DMS153 treated with DMSO at 0.1 percent for 48 hours (cell line): ENCODE measurements around the gene CFAP61.
"Not testable (repeated sequence)": the region's sequence is repeated elsewhere in the genome, so short reads cannot be mapped to it uniquely, and the experiment has no call there.

ENCODE experiments used
- DNase-seq: peaks from one replicate; lab custom pipeline; 2025; ENCODE audit not compliant: unreplicated experiment; lab: John Stamatoyannopoulos, UW

Gene CFAP61

DNA sequence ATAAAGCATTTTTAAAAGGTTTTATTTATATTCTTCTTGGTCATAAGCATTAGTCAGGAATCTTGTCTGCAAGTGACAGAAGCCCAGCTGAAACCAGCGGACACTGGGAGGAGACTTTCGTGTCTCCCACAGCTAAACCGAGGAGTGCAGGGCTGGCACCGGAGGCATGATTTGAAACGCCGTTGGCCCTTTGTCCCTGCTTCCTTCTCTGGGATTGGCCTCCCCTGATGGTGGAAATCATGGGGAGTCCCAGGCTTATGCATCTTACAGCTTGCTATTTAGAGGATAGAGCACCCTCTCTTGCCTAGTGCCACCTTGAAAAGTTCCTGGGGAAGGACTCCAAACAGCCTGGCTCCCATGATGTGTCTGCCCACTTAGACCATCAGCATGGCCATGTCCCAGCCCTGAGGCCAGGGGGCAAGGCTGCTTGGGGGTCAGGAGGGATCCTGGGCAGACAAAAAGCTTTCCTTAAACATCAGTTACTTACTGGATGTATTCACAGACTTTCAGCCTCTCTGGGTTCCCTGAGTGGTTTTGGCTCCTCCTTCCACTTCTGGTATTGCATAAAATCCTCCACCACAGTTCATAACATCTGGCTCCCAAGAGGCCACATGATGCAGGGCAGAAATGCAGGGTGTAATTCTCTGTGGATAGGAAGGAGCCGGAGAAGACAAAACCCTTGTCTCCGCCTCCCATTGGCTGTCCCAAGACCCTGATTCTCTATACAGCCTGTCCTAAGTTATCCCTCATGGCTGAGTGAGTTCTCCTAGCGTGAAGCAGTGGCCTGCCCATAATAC is 266.2 kb downstream of the CFAP61 start:
- no peak for DNase-seq

DNA sequence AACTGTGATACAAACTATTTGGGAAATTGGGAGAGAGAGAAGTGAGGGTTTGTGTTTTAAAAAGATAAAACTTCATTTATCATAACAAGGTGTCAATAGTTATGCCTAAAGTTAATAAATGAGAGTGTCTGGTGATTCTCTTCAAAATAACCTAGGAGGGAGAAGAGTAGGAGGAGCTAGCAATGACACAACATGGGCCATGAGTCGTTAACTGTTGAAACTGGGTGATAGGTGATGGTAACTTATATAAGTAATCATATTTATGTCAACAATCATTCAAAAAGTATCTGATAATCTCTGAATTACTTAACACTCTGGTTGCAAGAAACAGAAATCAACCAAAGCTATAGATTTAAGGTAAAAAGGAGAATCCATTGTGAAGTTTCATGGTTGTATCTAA is 268.8 kb downstream of the CFAP61 start:
- DNase-seq = no peak

DNA sequence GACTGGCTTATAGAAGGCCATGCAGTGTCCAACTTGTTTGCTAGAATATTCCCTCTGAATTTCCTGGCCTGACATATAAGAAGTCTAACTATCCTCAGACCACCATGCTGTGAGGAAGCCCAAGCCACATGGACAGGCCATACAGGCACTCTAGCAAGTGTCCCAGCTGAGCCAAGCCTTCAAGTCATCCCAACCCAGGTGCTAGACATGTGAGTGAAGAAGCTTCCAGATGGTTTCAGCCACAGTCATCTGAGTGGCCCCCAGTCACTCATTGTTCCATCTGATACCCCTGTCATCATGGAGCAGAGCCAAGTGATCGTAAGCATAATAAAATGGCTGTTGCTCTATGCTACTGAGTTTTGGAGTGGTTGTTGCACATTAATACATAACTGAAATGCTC is 269.6 kb downstream of the CFAP61 start:
- no peak for DNase-seq

DNA sequence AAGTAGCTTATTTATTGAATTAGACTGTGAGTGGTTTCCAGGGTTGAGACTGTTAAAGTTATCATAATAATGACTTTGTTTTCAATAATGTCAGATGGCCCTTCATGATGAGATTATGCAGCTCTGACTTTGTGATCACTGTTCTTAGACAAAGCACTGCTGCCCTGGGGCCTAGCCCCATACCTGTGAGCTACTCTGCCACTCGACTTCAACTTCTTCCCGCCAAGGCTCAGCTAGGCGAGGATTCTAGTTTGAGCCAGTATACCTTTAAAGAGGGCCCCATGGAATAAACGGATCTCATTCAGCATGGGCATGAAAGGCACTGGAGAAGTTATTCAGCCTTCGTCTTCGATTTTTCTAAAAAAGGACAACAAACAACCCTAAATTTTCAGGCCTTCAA is 270.6 kb downstream of the CFAP61 start:
- DNase-seq = no peak

DNA sequence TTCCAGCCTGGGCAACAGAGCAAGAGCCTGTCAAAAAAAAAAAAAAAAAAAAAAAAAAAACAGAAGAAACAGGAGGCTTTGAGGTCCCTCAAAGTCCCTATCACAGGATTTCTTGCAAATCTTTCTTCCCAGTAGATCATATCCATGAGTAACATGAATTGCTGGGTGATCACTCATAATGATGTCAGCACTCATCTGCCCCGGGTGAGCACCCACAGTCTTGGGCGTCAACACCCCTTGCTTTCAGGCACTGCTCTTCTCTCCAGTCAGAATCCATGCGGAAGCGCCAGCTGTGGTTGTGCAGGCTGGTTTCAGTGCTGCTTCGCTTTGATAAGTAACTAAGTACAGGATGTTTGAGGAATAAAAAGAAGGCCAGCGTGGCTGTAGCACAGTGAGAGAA is 275.4 kb downstream of the CFAP61 start:
- DNase-seq = no peak

DNA sequence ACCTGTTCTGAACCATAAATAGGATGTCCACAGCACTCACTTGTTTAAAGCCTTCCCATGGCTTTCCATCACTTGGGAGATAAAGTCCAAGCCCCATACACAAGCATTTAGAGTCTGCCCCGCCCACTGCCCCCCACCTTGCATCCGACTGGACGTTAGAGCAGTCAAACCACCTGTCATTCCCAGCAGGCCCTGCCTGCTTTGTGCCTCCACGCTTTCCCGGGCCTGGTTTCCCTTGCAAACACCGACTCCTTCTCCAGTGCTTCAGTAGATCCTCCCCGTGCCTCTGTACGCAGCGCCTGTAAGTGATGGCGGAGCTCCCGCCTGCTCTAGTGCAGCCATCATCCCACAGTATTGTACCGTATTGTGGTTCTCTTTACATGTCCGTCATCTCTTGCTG is 277.2 kb downstream of the CFAP61 start:
- DNase-seq = no peak

DNA sequence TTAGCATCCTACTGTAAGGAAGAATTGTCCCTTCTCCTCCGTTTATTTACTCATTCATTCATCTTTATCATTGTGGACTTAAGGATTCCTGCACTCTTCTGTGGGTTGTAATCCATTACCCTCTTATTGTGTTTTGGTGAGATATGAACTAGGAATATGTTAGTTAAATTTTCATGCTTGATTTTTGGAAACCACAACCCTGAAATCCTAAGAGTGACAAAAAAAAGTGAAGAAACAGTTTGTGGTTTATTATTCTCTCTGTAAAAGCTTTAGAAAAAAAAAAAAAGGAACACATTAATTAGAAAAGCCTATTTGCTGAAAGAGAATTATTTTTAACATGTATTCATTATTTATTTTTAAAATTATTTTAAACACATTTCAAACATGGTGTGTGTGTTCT is 278.8 kb downstream of the CFAP61 start:
- no peak for DNase-seq

DNA sequence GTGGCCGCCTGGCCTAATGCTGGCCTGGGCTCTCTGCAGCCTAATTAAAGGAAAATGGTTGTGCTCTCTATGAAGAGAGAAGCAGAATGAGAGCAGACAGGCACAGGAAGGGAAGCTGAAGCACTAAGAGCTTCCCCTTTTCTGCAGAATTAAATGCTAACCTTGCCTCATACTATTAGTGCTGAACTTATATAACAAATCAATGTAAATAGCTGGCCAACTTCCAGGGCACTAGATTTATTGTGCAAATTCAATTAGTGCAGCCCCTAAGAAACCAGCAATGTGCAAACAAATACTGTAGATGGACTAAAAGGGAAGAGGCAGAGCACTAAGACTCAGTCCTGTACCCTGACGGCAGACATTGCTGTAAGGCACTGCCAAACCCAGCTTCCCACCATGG is 279.5 kb downstream of the CFAP61 start:
- peak; percentile 5 for DNase-seq

DNA sequence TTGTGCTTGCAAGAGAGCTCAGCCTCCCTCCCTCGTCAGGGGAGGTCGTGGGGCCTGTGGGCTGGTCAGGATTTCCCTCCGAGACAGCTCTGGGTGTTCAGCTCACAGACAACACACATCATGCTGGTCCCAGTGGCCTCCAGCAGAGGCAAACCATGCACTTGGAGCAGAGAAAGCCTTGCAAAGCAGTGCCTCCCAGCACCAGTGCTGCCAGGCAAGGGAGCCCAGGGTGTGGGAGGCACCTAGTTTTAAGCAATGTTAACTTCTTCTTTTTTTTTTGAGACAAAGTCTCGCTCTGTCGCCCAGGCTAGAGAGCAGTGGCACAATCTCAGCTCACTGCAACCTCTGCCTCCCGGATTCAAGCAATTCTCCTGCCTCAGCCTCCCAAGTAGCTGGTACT is 281.5 kb downstream of the CFAP61 start:
- DNase-seq = no peak

DNA sequence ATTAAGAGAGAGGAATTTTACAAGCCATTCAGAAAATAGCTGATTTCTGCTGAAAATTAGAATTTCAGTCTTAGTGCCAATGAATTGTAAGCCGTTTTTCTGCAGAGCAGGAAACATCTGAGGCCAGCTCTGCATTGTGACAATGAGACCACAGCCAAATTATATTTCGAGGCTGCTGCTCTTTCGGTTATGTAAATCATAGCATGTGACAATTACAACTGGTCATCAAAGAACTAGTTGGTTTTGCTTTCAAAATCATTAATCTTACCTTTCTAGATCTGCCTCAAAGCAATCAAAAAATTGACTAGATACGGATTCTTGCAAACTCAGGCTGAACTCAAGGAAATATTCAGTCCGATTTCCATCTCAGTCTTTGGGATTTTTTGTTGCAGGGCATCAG is 282.2 kb downstream of the CFAP61 start:
- no peak for DNase-seq

DNA sequence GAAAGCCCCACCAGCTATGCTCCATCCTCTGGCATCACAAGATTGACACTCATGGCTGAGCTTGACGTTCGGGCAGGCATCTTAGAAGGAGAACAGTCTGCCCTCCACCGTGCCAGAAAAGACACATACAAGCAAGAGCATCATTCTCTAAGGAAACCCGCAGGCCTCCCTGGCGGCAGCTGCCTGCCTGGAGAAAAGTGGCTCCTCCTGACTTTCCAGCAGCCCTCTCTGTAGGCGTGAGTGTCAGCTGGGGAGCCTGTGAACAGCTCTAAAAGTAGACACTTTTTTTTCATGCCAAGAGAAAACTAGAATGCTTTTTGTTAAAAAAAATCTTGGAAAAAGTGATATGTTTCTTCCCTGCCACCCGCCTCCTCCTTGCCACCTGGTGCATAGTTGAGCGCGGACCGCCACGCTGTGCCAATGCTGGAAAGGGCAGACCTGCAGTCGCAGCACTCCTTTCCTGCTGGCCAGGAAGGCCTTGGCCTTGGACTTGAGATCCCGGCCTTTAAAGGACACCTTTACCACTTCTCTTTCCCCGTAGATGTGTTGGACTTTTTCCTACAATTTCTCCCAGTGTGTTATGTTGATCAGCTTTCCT is 285.9 kb downstream of the CFAP61 start:
- DNase-seq = no peak

DNA sequence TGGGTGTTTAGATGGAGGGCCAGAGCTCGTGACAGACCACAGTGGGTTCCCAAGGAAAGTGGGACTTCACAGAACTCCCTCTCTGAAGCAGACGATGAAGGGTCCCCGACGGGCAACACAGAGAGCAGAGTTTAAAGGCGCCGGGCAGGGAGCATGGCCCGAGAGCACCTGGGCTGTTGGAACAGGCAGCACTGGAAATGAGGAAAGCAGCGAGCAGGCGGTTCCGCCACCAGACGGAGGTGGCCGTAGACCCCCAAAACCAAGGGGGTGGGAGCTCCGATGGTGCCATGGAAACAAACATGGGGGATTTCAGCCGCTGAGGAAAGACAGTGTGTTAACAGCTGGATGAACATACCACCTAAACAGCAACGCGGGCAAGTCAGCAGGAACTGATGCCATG is 288.1 kb downstream of the CFAP61 start:
- no peak for DNase-seq

DNA sequence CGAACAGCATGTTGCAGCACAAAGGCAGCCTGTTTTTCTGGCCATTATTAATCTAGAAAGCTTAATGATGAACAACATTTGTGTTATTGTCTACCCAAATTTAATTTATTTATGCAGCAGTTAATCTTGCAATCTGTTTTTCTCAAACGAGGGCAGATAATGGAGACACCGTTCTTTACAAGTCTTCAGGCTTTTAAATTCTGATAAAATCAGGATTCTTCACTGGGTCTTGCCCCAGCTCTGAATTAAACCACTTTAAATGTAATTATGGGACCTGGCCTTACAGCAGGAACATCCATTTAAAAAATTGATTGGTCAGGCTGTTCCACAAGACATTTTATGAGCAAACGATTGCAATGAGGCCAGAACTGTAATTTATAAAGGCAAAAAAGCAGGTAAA is 289.0 kb downstream of the CFAP61 start:
- DNase-seq = no peak

DNA sequence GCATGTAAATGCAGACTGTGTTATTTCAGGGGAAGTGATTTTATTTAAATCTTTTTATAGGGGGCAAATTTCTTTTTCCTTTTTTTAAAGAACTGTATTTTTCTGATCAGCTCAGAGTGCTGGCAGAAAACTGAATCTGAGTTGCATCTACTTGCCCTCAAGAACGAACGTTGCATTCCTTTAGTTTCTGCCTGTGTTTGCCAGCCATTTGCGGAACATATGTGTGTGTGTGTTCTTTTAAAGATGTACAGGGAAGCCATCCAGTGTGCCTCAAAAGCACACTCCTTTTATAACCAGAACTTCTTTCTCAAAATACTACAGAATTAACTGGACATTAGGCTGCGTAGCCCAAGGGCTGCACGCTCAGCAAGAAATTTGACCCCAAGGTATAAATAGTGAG is 289.7 kb downstream of the CFAP61 start:
- no peak for DNase-seq

DNA sequence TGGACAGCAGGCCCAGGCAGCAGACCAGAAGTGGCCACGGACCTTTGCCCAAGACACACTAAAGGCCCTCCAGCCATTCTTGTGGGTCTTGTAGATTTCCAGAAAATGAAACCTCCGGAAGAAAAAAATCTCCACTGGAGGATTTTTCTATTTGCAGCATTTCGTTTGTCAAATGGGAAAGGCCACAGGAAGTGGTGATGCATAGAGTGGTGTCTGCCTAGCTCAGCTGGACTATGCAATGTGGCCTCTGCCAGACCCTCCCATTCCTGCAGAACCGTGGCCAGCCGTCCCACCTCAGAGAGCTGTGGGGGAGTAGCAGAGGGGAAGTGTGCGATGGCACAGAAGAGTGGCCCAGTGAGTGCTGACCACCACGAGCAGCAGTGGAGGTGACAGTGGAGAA is 291.6 kb downstream of the CFAP61 start:
- no peak for DNase-seq

DNA sequence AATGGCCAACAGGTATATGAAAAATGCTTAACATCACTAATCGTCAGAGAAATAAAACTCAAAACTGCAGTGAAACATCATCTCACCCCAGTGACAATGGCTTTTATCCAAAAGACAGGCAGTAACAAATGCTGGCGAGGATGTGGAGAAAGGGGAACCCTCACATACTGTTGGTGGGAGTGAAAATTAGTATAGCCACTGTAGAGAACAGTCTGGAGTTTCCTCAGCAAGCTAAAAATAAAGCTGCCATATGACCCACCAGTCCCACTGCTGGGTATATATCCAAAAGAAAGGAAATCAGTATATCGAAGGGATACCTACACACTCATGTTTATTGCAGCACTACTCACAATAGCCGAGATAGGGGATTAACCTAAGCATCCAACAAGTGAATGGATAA is 292.1 kb downstream of the CFAP61 start:
- no peak for DNase-seq

DNA sequence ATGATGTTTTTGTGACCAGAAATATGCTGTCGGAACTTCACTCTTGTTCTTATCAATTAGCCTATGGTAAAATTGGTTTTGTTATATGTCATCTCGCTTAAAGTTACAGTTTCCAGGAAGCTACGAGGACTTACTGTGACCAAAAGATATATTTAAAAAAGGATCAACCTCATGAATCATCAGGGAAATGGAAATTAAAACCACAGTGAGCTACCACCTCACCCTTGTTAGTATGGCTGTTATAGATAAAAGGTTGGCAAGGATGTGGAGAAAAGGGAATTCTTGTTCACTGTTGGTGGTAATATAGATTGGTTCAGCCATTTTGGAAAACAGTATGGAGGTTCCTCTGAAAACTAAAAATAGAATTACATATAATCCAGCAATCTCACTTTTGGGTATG is 301.2 kb downstream of the CFAP61 start:
- DNase-seq = no peak

DNA sequence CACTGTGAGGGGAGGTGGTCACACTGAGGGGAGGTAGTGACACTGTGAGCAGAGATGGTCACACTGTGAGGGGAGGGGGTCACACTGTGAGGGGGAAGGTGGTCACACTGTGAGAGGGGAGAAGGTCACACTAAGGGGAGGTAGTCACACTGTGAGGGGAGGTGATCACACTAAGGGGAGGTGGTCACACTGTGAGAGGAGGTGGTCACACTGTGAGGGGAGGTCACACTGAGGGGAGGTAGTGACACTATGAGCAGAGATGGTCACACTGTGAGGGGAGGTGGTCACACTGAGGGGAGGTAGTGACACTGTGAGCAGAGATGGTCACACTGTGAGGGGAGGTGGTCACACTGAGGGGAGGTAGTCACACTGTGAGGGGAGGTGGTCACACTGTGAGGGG is 303.2 kb downstream of the CFAP61 start:
- not testable (repeated sequence) for DNase-seq

DNA sequence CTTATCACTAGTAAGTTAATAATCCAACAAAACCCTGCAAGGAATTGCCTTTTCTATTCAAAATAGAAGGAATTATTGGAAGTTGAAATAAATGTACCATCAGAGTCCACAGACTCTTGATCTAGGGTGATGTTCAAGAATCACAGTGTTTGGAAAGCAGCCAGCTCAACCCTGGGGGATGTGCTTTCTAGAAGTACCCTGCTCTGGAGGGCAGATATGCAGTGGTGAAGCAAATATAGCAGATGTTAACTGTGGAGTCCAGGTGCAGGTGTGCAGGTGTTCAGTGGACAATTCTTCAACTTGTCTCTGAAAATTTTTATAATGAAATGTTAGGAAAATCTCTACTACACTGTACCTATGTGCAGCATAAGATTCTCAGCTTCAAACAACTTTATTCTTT is 306.5 kb downstream of the CFAP61 start:
- DNase-seq = peak; percentile 37

DNA sequence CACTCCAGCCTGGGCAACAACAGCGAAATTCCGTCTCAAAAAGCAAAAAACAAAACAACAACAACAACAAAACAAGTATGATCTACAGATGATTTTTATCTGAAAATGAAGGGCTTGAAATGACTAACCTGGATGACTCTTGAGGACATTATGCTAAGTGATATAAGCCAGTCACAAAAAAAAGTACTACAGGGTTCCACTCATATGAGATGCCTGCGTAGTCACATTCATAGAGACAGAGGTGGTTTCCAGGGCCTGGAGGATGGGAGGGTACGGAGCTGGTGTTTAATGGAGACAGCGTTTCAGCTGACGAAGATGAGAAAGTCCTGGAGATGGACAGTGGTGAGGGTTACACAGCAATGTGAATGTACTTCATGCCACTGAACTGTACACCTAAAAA is 307.3 kb downstream of the CFAP61 start:
- DNase-seq = no peak

DNA sequence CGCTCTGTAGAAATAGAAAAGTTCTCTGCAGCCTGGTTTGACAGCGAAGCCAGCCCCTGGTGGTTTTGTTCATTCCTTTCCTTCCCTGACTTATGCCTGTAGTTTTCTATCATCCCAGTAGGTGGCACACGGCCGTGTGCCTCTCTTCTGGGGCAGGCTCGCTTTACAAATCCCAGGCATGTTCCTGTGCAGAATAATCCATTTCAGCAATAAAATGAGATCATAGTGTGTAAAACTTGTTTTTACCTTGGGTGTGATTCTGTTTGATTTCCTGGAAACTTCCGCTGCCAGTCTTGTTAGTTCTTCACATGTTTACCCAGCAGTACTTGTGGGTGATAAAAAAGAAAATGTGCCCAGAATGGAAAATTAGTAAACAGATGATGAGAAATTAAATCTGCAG is 308.1 kb downstream of the CFAP61 start:
- DNase-seq = peak; percentile 73

DNA sequence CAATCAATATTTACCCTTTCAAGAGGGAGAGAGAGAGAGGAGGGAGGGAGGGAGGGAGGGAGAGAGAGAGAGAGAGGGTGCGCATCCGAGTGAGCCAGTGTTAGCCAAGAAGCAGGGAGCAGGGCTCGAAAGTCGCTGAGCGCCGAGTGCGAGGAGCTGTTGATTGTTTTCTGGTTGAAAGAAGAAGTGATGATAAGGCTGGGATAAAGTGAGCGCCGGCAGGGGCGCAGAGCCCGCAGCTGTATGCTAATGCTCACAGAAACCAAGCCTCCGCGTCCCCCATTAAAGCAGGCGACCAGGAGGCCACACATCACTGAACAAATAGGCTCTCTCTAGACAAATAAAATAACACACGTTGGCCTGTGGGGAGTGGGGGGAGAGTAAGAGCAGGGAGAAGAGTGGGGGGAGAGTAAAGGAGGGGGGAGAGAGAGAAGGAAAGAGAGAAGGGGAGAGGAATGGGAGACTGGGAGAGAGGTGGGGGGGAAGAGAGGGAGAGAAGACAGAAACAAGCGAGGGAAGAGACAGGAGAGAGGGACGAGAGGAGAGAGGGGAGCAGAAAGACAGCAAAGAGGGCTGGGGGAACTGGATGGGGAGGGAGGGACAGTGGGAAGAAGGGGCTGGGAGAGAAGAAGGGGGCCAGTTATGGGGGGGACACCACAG is 310.6 kb downstream of the CFAP61 start:
- peak; percentile 92 for DNase-seq

DNA sequence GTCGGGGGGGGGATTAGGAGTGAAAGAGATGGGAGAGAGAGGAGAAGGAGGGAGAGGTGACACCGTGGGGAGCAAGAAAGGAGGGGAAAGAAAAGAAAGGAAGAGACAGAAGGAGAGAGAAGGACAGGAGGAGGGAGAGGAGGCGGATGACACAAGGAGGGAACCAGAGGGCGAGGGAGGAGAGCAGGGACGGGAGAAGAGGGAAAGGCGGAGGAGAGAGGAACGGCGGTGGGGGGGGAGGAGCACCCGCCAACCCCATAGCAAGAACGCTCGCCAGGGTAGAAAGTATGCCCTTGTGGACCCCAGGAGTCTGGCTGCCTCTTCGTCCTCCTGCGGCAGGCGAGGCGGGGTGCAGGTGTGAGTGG is 311.1 kb downstream of the CFAP61 start:
- DNase-seq = peak; percentile 59
